ENCODE results near the gene TBC1D9.

TBC1D9 gene

DNA sequence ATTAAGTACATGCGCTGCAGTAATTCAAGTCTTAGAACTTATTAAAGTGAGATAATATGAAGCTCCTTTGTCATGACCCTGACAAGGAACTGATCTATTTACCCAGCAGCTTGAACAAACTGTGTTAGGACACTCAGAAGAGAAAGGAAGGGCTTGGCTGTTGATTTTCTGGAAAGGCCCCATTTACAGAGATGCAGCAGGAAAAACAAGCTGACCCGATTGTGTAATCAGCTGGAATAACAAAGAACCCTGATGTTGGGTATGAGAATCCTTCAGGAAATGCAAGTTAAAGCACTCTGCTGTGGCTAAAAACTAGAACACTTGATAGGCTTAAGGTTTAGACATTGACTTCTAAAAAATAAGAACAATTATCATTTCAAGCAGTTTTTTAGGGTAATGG is 64.8 kb downstream of the TBC1D9 start:
- peak; percentile 68 for DNase-seq (ENCODE audit: low read depth)
- H3K4me3 ChIP-seq (ENCODE audit: control insufficient read depth, low read depth, low read length) = no peak overlapping the region
- TF ChIP-seq, protein P1, sequence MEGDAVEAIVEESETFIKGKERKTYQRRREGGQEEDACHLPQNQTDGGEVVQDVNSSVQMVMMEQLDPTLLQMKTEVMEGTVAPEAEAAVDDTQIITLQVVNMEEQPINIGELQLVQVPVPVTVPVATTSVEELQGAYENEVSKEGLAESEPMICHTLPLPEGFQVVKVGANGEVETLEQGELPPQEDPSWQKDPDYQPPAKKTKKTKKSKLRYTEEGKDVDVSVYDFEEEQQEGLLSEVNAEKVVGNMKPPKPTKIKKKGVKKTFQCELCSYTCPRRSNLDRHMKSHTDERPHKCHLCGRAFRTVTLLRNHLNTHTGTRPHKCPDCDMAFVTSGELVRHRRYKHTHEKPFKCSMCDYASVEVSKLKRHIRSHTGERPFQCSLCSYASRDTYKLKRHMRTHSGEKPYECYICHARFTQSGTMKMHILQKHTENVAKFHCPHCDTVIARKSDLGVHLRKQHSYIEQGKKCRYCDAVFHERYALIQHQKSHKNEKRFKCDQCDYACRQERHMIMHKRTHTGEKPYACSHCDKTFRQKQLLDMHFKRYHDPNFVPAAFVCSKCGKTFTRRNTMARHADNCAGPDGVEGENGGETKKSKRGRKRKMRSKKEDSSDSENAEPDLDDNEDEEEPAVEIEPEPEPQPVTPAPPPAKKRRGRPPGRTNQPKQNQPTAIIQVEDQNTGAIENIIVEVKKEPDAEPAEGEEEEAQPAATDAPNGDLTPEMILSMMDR (conservative IDR thresholded peaks at IDR 0.05; ENCODE audit: control insufficient read depth, insufficient read depth, low read depth, low read length) = no peak

DNA sequence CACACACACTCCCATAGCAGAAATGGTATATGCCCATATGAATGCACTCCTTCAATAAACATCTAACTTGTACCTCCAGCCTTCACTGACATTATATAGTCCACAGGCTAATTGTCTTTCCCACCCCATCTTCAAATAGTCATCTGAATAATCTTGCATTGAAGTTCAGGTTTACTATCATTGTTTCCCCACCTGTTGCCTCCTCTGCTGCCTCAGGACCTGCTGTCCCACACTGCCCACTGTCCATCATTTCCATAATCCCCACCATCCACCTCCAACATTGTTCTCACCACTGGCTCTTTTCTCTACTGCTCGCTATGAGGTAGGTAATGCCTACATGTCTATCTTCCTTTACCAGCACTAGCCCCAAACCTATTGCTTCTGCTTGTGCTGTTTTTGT is 66.1 kb downstream of the TBC1D9 start:
- no peak overlapping the region for H3K4me3 ChIP-seq (ENCODE audit: control insufficient read depth, low read depth, low read length)
- TF ChIP-seq, protein P1 (conservative IDR thresholded peaks at IDR 0.05; ENCODE audit: control insufficient read depth, insufficient read depth, low read depth, low read length) = no peak
- no peak for DNase-seq (ENCODE audit: low read depth)

DNA sequence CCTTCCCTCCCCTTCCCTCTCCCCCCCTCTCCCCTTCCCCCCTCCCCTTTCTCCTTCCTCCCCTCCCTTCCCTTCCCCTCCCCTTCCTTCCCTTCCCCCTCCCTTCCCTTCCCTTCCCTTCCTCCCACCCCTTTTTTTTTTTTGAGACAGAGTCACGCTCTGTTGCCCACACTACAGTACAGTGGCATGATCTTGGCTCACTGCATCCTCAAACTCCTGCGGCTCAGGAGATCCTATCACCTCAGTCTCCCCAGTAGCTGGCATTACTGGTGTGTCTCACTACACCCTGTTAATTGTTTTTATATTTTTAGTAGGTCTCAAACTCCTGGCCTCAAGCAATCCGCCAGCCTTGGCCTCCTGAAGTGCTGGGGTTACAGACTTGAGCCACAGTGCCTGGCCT is 66.6 kb downstream of the TBC1D9 start:
- no peak for DNase-seq (ENCODE audit: low read depth)
- no peak overlapping the region for H3K4me3 ChIP-seq (ENCODE audit: control insufficient read depth, low read depth, low read length)
- TF ChIP-seq, protein P1 (conservative IDR thresholded peaks at IDR 0.05; ENCODE audit: control insufficient read depth, insufficient read depth, low read depth, low read length) = no peak

DNA sequence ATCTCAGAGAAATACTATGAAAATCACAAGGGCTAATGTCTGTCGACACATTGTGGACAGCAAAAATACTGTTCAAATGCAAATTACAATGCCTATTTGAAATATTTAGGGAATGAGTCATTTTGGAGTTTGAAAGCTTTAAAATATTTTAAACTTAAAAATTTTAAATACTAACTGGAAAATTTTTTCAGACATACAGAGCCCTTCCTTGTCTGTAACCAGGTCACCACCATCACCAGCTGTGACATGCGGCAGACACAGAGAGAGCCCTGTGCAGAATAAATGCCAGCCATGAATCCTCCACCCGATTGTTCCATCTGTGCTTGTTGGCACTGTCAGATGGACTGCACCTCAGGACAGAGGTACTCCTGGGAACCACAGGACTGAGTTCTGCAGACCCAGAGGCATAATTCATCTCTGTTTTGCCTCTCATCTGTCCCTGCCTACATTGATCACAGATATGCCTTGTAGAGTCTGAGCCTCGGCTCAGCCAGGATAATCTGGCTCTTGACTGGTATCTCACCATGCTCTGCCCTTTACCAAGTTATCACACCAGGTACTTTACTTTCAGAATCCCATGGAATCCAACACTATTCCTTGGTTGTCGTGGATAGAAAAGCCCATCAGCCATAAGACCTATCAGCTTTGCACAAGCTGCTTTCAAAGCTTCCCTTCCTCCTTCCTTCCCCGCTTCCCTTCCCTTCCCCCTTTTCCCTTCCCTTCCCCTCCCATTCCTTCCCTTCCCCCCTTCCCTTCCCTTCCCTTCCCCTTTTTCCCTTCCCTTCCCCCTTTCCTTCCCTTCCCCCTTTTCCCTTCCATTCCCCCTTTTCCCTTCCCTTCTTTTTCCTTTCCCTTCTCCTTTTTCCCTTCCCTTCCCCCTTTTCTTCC is 67.2 kb downstream of the TBC1D9 start:
- TF ChIP-seq, protein P1 (conservative IDR thresholded peaks at IDR 0.05; ENCODE audit: control insufficient read depth, insufficient read depth, low read depth, low read length) = no peak
- no peak overlapping the region for H3K4me3 ChIP-seq (ENCODE audit: control insufficient read depth, low read depth, low read length)
- no peak for DNase-seq (ENCODE audit: low read depth)

DNA sequence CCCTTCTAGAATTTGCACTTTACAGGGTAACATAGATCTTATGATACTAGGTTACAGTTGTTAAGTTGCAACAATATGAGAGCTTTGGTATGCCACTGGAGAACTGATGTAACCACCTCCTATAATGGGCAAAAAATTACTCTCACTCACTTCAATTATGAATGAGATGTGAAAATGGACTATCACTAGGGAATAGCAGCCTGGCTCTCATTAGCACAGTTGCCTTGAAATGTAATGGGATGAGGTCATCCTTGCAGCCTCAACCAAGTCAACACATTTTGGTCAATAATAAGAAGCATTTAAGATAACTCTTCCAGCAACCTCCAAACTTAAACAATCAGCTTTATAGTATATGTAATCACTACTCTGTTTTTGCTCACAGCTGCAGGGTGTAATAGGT is 69.4 kb downstream of the TBC1D9 start:
- peak; percentile 31 for DNase-seq (ENCODE audit: low read depth)
- TF ChIP-seq, protein P1 (conservative IDR thresholded peaks at IDR 0.05; ENCODE audit: control insufficient read depth, insufficient read depth, low read depth, low read length) = no peak

DNA sequence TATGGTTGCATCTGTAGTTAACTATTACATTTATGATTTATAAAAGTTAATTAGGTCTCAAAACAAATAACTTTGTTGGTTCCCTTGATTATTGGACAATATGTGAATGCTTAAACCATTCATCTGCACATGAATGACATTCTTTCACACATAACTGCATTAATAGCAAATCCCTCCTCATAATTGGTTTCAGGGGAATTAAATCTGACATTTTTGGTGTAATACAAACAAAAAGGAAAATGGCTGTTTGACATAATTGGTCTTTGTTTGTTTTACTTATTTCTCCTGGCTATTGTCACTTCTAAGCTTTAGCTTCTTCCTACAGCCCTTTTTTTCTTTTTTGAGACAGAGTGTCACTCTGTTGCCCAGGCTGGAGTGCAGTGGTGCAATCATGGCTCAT is 71.9 kb downstream of the TBC1D9 start:
- DNase-seq (ENCODE audit: low read depth) = no peak
- TF ChIP-seq, protein P1 (conservative IDR thresholded peaks at IDR 0.05; ENCODE audit: control insufficient read depth, insufficient read depth, low read depth, low read length) = no peak
- H3K4me3 ChIP-seq (ENCODE audit: control insufficient read depth, low read depth, low read length) = no peak overlapping the region

More for the DNA sequence above, 69.4 kb downstream of the TBC1D9 start:
- no peak overlapping the region for H3K4me3 ChIP-seq (ENCODE audit: control insufficient read depth, low read depth, low read length)
